Subcutaneous adipose tissue (tissue), 4 donors: Measurements from ENCODE around the gene C18orf63. TPM values are rescaled to one million over a fixed set of nuclear protein-coding genes. Genes with fewer than 3 reads are reported as not detected.

Experiments
- total RNA-seq, 4 donors: library from RNA; depleted of rRNA; stranded (reverse); fragments of >200 nt; gene quantifications; one replicate each; pipeline ENCODE4 v1.1.0, GENCODE V29; 2016
- TF ChIP-seq, protein P1 (sequence below): fragments of 450-650 bp; IDR thresholded peaks from one replicate; pipeline ENCODE4 v1.5.1; 2016; ENCODE audit warnings: low read depth, mild to moderate bottlenecking, control low read depth, antibody characterized with exemption, moderate library complexity

The C18orf63 gene
- total RNA-seq, 4 donors from 2014 or later = not detected

DNA sequence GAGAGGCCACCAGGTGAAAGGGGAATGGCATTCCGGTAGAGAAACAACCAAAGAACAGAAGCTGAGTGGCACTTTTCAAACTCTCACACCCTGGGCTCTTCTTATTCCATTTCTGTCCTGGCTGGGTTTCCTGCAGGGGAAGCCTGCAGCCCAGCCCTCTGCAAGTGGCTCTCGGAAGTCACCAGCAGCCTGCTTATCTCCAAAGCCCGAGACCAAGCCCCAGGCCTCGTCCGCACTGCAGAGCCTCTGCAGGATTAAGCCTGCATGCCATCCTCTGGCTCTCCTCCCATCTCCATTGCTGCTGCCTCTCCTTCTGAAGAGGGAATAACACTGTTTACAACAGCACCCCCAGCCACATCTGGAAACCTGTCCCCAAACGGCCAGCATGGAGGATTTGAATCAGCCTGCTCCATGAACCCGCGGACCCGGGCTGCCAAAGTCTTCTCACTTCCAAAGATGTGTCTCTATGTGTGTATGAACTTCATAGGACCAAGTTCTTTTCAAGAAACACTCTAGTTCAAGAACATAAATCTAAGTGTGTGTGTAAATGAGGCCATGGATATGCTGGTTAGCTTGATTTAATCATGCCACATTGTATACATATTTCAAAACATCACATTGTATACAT lies 87.3 kb downstream of the C18orf63 start:
- TF ChIP-seq, protein P1, sequence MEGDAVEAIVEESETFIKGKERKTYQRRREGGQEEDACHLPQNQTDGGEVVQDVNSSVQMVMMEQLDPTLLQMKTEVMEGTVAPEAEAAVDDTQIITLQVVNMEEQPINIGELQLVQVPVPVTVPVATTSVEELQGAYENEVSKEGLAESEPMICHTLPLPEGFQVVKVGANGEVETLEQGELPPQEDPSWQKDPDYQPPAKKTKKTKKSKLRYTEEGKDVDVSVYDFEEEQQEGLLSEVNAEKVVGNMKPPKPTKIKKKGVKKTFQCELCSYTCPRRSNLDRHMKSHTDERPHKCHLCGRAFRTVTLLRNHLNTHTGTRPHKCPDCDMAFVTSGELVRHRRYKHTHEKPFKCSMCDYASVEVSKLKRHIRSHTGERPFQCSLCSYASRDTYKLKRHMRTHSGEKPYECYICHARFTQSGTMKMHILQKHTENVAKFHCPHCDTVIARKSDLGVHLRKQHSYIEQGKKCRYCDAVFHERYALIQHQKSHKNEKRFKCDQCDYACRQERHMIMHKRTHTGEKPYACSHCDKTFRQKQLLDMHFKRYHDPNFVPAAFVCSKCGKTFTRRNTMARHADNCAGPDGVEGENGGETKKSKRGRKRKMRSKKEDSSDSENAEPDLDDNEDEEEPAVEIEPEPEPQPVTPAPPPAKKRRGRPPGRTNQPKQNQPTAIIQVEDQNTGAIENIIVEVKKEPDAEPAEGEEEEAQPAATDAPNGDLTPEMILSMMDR = no peak

DNA sequence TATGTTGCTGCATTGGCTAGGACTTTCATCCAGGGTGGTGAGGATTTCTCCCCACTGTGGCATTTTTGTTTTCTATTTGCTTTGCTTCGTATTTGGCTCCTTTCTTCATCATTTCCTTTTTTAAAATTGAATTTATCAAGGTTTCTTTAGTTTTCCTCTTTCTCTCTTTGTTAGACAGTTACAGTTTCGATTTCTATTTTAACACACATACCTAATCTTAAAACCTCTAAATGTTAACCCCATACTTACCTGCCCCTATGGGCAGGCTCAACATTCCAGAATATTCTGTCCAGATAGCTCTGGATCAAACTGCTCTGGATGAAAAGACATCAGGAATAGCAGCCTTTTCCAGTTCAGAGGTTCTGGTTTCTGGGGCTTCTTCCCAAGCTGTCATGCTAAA lies 92.2 kb downstream of the C18orf63 start:
- TF ChIP-seq, protein P1 = no peak

Other genes starting within 250 kb of the C18orf63 start
- 1 to 10 TPM in 1 of 4 donors, under 1 TPM in 1, not detected in 2; 0.44 to 1.9 TPM for gene FBXO15, start 168.0 kb upstream of the C18orf63 start, total RNA-seq
- gene TIMM21, start 167.3 kb upstream of the C18orf63 start, total RNA-seq = 10 to 100 TPM; 25.3 to 50.4 (median 33.1) TPM
- 100 to 1,000 TPM; 360 to 826 (median 618) TPM for gene CYB5A, start 23.9 kb upstream of the C18orf63 start, total RNA-seq
- not detected for gene DIPK1C, start 141.5 kb downstream of the C18orf63 start, total RNA-seq
- gene CNDP2, start 180.5 kb downstream of the C18orf63 start, total RNA-seq = 100 to 1,000 TPM in 2 of 4 donors, 10 to 100 TPM in 2; 83.8 to 160 (median 106) TPM
- gene CNDP1, start 218.7 kb downstream of the C18orf63 start, total RNA-seq = 1 to 10 TPM in 1 of 4 donors, not detected in 3; 1.1 TPM